Measurements from ENCODE around the gene OST4. TPM values are rescaled to one million over a fixed set of nuclear protein-coding genes. Genes with fewer than 3 reads are reported as not detected.

OST4 gene
- polyA plus RNA-seq, 2 of the 4 experiments (the other 2 are of a cell fraction): 392 to 880 TPM

DNA sequence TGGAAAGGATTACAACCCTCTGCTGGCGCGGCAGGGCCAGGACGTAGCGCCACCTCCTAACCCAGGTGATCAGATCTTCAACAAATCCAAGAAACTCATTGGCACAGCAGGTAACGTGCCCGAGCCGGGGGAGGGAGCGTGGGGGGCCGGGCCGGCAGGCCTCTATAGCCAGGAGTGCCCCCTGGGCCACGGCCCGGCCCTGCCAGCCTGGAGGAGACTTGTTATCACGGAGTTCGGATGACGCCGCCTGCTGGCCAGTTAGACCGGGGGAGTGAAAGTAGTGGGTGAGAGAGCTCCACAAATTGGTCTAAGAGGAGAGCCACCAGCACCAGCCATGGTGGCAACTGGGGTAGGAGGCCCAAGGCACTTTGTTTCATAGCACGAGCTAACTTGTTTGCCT, 47.3 kb downstream of the OST4 start:
- ChIA-PET CTCF (interaction anchor here (0.7 to 7.6 kb wide), 12 partner anchors 8 to 182 kb away, joined by 3 to 65 read pairs (median 6); partner anchors contain the start of genes DPYSL5 and TMEM214), POLR2A (no interaction called here)
- DNase-seq (ENCODE audit: low read depth in 1 of 2, low spot score in 1 of 2) (peak; percentile 50 to 58), FAIRE-seq (no peak), ATAC-seq (peak; percentile 9 to 76; a peak in 3 of 6 replicates)
- H3K4me1 ChIP-seq: peaks cover 21% of the 10 kb centered on the region
- no peak overlapping the region for H3K4me2 ChIP-seq
- no peak for TF ChIP-seq RARB (CRISPR knock-in tag; IDR thresholded peaks at IDR 0.05)
- TF ChIP-seq, protein P1, sequence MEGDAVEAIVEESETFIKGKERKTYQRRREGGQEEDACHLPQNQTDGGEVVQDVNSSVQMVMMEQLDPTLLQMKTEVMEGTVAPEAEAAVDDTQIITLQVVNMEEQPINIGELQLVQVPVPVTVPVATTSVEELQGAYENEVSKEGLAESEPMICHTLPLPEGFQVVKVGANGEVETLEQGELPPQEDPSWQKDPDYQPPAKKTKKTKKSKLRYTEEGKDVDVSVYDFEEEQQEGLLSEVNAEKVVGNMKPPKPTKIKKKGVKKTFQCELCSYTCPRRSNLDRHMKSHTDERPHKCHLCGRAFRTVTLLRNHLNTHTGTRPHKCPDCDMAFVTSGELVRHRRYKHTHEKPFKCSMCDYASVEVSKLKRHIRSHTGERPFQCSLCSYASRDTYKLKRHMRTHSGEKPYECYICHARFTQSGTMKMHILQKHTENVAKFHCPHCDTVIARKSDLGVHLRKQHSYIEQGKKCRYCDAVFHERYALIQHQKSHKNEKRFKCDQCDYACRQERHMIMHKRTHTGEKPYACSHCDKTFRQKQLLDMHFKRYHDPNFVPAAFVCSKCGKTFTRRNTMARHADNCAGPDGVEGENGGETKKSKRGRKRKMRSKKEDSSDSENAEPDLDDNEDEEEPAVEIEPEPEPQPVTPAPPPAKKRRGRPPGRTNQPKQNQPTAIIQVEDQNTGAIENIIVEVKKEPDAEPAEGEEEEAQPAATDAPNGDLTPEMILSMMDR (IDR thresholded peaks at IDR 0.05): peak; percentile 40
- no peak for TF ChIP-seq GATA3 (IDR thresholded peaks at IDR 0.05; ENCODE audit: borderline replicate concordance)
- TF ChIP-seq, protein P2, sequence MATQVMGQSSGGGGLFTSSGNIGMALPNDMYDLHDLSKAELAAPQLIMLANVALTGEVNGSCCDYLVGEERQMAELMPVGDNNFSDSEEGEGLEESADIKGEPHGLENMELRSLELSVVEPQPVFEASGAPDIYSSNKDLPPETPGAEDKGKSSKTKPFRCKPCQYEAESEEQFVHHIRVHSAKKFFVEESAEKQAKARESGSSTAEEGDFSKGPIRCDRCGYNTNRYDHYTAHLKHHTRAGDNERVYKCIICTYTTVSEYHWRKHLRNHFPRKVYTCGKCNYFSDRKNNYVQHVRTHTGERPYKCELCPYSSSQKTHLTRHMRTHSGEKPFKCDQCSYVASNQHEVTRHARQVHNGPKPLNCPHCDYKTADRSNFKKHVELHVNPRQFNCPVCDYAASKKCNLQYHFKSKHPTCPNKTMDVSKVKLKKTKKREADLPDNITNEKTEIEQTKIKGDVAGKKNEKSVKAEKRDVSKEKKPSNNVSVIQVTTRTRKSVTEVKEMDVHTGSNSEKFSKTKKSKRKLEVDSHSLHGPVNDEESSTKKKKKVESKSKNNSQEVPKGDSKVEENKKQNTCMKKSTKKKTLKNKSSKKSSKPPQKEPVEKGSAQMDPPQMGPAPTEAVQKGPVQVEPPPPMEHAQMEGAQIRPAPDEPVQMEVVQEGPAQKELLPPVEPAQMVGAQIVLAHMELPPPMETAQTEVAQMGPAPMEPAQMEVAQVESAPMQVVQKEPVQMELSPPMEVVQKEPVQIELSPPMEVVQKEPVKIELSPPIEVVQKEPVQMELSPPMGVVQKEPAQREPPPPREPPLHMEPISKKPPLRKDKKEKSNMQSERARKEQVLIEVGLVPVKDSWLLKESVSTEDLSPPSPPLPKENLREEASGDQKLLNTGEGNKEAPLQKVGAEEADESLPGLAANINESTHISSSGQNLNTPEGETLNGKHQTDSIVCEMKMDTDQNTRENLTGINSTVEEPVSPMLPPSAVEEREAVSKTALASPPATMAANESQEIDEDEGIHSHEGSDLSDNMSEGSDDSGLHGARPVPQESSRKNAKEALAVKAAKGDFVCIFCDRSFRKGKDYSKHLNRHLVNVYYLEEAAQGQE (IDR thresholded peaks at IDR 0.05): no peak
- no peak for TF ChIP-seq ZFP36 (IDR thresholded peaks at IDR 0.05; ENCODE audit: borderline replicate concordance, partially characterized antibody)
- TF ChIP-seq SMC3 (IDR thresholded peaks at IDR 0.05): 0 out of 3 replicates have a peak, but pooled peaks have one; percentile 23
- TF ChIP-seq SREBF2 (IDR thresholded peaks at IDR 0.05): no peak
- no peak for TF ChIP-seq FOSL2 (IDR thresholded peaks at IDR 0.05)
- TF ChIP-seq FOSL2 (CRISPR knock-in tag; IDR thresholded peaks at IDR 0.05): no peak
- TF ChIP-seq RAD21 (conservative IDR thresholded peaks at IDR 0.05 in 1 of 2, IDR thresholded peaks at IDR 0.05 in 1 of 2): 0 out of 5 replicates have a peak, but pooled peaks of 1 of the 2 experiments have one; percentile 13
- H3K4me3 ChIP-seq: no peak overlapping the region
- WGBS (ENCODE audit: missing lambda C conversion rate): 77% methylated on average over 18 of the region's 18 CpGs
- no peak overlapping the region for H3K27ac ChIP-seq
- H3K9me3 ChIP-seq: no peaks in the 10 kb centered on the region

DNA sequence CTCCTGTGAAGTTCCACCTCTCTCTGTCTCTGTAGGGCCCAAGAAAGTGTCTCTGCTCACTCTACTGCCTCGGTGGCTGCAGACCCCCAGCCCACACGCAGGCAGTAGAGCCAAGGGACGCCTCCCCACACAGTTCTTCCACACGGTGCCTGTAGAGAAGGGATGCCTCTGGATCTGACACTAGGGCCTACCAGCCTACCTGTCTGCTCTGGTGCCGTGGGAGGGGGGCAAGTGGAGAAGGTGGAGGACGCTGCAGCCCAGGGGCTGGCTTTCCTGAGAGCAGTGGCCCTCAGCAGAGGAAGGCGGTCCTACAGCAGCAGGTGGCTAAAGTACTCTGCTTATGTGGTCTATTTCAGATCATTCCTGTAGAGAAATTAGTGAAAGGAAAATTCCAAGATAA, 47.7 kb downstream of the OST4 start:
- H3K4me2 ChIP-seq: no peak overlapping the region
- no peak overlapping the region for H3K4me3 ChIP-seq
- no peak for DNase-seq (ENCODE audit: low read depth in 1 of 2, low spot score in 1 of 2)
- no peak for ATAC-seq
- whole genome bisulfite sequencing (ENCODE audit: missing lambda C conversion rate): 84% methylated on average over 7 of the region's 7 CpGs
- POLR2A ChIA-PET: no interaction called here
- H3K9me3 ChIP-seq: no peaks in the 10 kb centered on the region
- CTCF ChIA-PET: interaction anchor here (1.1 to 7.6 kb wide), 9 partner anchors 7 to 181 kb away, joined by 5 to 65 read pairs (median 10); partner anchors contain the start of gene DPYSL5
- peaks cover 17% of the 10 kb centered on the region for H3K4me1 ChIP-seq
- no peak for FAIRE-seq
- no peak overlapping the region for H3K27ac ChIP-seq
- TF ChIP-seq SMC3 (IDR thresholded peaks at IDR 0.05) (no peak), EHMT2 (IDR thresholded peaks at IDR 0.05; ENCODE audit: low read depth) (no peak), ZNF302 (CRISPR knock-in tag; IDR thresholded peaks at IDR 0.05) (no peak), CBX2 (IDR thresholded peaks at IDR 0.05; ENCODE audit: borderline replicate concordance, low read depth) (no peak), POLR2A (IDR thresholded peaks at IDR 0.05; ENCODE audit: low read length) (no peak), BHLHE40 (IDR thresholded peaks at IDR 0.05; ENCODE audit: low read depth, low read length) (no peak), KDM1A (IDR thresholded peaks at IDR 0.05; ENCODE audit: low read depth) (no peak), ZSCAN20 (CRISPR knock-in tag; IDR thresholded peaks at IDR 0.05) (no peak), HOXB13 (CRISPR knock-in tag; IDR thresholded peaks at IDR 0.05; ENCODE audit: low read depth) (no peak), CEBPB (IDR thresholded peaks at IDR 0.05) (no peak), NFE2L2 (conservative IDR thresholded peaks at IDR 0.05; ENCODE audit: low read length) (no peak), HDAC2 (IDR thresholded peaks at IDR 0.05) (no peak), FOSL2 (IDR thresholded peaks at IDR 0.05) (no peak), FOSL2 (CRISPR knock-in tag; IDR thresholded peaks at IDR 0.05) (no peak)
- TF ChIP-seq, protein P3, sequence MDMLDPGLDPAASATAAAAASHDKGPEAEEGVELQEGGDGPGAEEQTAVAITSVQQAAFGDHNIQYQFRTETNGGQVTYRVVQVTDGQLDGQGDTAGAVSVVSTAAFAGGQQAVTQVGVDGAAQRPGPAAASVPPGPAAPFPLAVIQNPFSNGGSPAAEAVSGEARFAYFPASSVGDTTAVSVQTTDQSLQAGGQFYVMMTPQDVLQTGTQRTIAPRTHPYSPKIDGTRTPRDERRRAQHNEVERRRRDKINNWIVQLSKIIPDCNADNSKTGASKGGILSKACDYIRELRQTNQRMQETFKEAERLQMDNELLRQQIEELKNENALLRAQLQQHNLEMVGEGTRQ (IDR thresholded peaks at IDR 0.05): no peak

All from A549 (cell line).